ENCODE measurements around the gene ZBTB11.

DNA sequence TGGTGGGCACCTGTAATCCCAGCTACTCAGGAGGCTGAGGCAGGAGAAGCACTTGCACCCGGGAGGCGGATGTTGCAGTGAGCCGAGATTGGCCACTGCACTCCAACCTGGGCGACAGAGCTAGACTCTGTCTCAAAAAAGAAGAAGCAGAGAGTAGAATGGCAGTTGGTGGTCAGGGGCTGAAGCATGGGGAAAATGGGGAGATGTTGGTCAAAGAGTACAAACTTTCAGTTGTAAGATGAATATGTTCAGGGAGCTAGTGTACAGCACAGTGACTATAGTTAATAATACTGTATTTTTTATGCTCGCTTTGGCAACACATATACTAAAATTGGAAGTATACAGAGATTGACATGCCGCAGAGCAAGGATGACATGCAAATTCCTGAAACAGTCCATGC lies 61.4 kb downstream of the ZBTB11 start:
- TF ChIP-seq POLR2AphosphoS5 (IDR thresholded peaks at IDR 0.05; ENCODE audit: low read depth, low read length) (no peak), ZNF3 (CRISPR knock-in tag; IDR thresholded peaks at IDR 0.05) (no peak), YY1 (IDR thresholded peaks at IDR 0.05; ENCODE audit: insufficient read depth, insufficient replicate concordance, low read depth, low read length) (no peak), NFE2L1 (CRISPR knock-in tag; IDR thresholded peaks at IDR 0.05; ENCODE audit: borderline replicate concordance) (no peak), ZKSCAN5 (CRISPR knock-in tag; IDR thresholded peaks at IDR 0.05) (no peak), SMC3 (IDR thresholded peaks at IDR 0.05; ENCODE audit: low read length) (no peak), MXI1 (IDR thresholded peaks at IDR 0.05; ENCODE audit: borderline replicate concordance, low read depth, low read length) (no peak), JDP2 (CRISPR knock-in tag; IDR thresholded peaks at IDR 0.05; ENCODE audit: borderline replicate concordance) (no peak), ZNF737 (CRISPR knock-in tag; IDR thresholded peaks at IDR 0.05; ENCODE audit: borderline replicate concordance) (no peak), ARID2 (CRISPR knock-in tag; IDR thresholded peaks at IDR 0.05; ENCODE audit: borderline replicate concordance) (no peak)
- TF ChIP-seq, protein P1, sequence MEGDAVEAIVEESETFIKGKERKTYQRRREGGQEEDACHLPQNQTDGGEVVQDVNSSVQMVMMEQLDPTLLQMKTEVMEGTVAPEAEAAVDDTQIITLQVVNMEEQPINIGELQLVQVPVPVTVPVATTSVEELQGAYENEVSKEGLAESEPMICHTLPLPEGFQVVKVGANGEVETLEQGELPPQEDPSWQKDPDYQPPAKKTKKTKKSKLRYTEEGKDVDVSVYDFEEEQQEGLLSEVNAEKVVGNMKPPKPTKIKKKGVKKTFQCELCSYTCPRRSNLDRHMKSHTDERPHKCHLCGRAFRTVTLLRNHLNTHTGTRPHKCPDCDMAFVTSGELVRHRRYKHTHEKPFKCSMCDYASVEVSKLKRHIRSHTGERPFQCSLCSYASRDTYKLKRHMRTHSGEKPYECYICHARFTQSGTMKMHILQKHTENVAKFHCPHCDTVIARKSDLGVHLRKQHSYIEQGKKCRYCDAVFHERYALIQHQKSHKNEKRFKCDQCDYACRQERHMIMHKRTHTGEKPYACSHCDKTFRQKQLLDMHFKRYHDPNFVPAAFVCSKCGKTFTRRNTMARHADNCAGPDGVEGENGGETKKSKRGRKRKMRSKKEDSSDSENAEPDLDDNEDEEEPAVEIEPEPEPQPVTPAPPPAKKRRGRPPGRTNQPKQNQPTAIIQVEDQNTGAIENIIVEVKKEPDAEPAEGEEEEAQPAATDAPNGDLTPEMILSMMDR (CRISPR knock-in tag; IDR thresholded peaks at IDR 0.05) = no peak
- TF ChIP-seq, protein P2, sequence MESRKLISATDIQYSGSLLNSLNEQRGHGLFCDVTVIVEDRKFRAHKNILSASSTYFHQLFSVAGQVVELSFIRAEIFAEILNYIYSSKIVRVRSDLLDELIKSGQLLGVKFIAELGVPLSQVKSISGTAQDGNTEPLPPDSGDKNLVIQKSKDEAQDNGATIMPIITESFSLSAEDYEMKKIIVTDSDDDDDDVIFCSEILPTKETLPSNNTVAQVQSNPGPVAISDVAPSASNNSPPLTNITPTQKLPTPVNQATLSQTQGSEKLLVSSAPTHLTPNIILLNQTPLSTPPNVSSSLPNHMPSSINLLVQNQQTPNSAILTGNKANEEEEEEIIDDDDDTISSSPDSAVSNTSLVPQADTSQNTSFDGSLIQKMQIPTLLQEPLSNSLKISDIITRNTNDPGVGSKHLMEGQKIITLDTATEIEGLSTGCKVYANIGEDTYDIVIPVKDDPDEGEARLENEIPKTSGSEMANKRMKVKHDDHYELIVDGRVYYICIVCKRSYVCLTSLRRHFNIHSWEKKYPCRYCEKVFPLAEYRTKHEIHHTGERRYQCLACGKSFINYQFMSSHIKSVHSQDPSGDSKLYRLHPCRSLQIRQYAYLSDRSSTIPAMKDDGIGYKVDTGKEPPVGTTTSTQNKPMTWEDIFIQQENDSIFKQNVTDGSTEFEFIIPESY (CRISPR knock-in tag; IDR thresholded peaks at IDR 0.05) = no peak
- TF ChIP-seq, protein P3, sequence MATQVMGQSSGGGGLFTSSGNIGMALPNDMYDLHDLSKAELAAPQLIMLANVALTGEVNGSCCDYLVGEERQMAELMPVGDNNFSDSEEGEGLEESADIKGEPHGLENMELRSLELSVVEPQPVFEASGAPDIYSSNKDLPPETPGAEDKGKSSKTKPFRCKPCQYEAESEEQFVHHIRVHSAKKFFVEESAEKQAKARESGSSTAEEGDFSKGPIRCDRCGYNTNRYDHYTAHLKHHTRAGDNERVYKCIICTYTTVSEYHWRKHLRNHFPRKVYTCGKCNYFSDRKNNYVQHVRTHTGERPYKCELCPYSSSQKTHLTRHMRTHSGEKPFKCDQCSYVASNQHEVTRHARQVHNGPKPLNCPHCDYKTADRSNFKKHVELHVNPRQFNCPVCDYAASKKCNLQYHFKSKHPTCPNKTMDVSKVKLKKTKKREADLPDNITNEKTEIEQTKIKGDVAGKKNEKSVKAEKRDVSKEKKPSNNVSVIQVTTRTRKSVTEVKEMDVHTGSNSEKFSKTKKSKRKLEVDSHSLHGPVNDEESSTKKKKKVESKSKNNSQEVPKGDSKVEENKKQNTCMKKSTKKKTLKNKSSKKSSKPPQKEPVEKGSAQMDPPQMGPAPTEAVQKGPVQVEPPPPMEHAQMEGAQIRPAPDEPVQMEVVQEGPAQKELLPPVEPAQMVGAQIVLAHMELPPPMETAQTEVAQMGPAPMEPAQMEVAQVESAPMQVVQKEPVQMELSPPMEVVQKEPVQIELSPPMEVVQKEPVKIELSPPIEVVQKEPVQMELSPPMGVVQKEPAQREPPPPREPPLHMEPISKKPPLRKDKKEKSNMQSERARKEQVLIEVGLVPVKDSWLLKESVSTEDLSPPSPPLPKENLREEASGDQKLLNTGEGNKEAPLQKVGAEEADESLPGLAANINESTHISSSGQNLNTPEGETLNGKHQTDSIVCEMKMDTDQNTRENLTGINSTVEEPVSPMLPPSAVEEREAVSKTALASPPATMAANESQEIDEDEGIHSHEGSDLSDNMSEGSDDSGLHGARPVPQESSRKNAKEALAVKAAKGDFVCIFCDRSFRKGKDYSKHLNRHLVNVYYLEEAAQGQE (IDR thresholded peaks at IDR 0.05; ENCODE audit: borderline replicate concordance in 1 of 2, low read depth in 1 of 2, low read length in 2 of 2) = no peak
- TF ChIP-seq, protein P4, sequence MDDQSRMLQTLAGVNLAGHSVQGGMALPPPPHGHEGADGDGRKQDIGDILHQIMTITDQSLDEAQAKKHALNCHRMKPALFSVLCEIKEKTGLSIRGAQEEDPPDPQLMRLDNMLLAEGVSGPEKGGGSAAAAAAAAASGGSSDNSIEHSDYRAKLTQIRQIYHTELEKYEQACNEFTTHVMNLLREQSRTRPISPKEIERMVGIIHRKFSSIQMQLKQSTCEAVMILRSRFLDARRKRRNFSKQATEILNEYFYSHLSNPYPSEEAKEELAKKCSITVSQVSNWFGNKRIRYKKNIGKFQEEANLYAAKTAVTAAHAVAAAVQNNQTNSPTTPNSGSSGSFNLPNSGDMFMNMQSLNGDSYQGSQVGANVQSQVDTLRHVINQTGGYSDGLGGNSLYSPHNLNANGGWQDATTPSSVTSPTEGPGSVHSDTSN (CRISPR knock-in tag; IDR thresholded peaks at IDR 0.05; ENCODE audit: borderline replicate concordance) = no peak

Data from HepG2 (cell line).